GM18505 (cell line): ENCODE data around the gene SGMS1.
"Not testable (repeated sequence)": the region's sequence is repeated elsewhere in the genome, so short reads cannot be mapped to it uniquely, and the experiment has no call there.

Experiments used
- ATAC-seq: cut with Tn5 transposase; IDR thresholded peaks from one replicate; pipeline ENCODE4 v1.9.1; 2021; ENCODE audit not compliant: unreplicated experiment
- POLR2A ChIP-seq: IDR thresholded peaks from 4 replicates; pipeline ENCODE4 v1.6.1; 2011; ENCODE audit warnings: borderline replicate concordance; ENCODE audit not compliant: insufficient read depth, insufficient read length; ENCODE audit errors: extremely low read depth

Gene SGMS1

DNA sequence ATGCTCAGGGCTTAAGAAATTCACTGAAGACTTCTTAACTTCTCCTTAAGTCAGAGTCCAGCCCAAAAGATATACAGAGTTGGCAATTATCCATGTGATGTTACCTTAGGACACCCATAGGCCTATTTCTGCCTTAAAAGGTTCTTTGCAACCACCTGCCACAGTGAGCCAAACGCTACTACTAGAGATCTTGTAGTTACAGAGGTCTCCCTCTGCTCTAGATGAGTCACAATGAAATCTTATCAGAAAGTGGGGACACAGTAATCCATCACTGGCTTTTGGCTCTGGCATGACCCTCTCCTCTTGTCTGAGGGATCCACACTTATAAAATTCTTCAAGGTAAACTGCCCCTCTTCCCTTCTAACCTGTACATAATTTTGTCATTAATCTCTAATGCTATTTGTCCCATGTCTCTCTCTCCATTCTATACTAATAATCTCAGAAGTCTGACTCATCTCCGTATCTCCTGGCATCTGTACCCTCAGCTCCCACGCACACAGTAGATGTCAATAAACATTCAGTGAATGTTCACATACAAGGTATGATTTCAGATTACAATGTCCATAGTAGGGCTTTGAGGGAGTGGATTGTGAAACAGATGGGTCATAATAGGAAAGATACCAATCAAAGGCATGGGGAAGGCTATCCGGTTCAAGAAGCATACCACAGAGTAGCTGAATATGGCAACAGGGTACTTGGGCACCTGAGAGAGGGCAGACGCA is 112.1 kb downstream of the SGMS1 start:
- ATAC-seq: peak; percentile 32
- no peak for TF ChIP-seq POLR2A

GRCh38 chr10:50510517-50511473 is 113.0 kb downstream of the SGMS1 start:
- no peak for ATAC-seq
- TF ChIP-seq POLR2A: no peak

GRCh38 chr10:50508315-50509051 is 115.3 kb downstream of the SGMS1 start:
- no peak for TF ChIP-seq POLR2A
- peak; percentile 67 for ATAC-seq

DNA sequence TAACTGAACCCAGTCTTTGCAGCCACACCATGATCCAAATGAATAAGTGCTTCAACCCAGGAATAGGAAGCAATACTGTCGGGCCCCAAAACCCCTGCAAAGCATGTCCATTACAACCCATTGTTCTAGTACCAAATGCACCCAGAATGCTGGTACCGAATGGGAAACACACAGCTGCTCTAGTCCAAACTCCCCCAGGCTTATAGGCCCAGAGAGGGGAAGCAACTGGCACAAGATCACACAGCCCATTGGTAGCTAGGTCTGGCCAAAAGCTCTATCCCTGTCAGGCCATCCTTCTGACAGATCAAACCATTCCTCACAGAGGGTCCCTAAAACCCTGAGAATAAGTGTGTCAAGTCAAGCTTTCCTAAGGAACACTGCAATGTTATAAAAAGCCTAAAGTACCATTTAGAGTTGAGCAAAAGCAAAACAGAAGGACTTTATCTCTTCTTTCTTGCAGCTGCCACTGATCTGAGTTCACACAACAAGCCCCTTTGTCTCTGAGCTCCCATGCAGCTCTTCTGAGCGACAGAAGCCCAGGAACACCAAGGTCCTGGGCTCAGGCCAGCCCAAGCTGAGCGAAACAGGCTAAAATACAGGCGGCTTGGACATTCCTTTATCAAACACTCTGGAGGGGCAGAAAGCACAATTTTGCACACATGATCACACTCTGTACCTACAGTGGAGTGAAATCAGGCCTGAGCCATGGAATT is 116.7 kb downstream of the SGMS1 start:
- no peak for ATAC-seq
- TF ChIP-seq POLR2A: no peak

- no peak for TF ChIP-seq POLR2A
- no peak for ATAC-seq
These were observed 119.4 kb downstream of the SGMS1 start for GRCh38 chr10:50504389-50504788.

- no peak for ATAC-seq
- TF ChIP-seq POLR2A: no peak
These were observed 120.0 kb downstream of the SGMS1 start for GRCh38 chr10:50503661-50504320.

- ATAC-seq: not testable (repeated sequence)
These were observed 120.6 kb downstream of the SGMS1 start for GRCh38 chr10:50503156-50503555.

GRCh38 chr10:50501924-50502452 is 121.8 kb downstream of the SGMS1 start:
- TF ChIP-seq POLR2A: no peak
- peak; percentile 38 for ATAC-seq

- no peak for TF ChIP-seq POLR2A
- no peak for ATAC-seq
These were observed 122.3 kb downstream of the SGMS1 start for GRCh38 chr10:50501478-50501877.

DNA sequence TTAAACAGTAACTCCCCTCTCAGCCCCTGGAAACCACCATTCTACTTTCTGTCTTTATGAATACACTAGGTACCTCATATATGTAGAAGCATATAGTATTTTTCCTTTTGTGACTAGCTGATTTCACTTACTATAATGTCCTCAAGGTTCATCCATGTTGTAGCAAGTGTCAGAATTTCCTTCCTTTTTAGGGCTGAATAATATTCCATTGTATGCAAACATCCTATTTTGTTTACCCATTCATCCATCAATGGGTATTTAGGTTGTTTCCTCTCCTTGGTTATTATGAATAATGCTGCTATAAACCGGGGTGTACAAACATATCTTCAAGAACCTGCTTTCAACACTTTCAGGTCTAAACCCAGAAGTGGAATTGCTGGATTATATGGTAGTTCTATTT is 125.3 kb downstream of the SGMS1 start:
- no peak for TF ChIP-seq POLR2A
- ATAC-seq: no peak

DNA sequence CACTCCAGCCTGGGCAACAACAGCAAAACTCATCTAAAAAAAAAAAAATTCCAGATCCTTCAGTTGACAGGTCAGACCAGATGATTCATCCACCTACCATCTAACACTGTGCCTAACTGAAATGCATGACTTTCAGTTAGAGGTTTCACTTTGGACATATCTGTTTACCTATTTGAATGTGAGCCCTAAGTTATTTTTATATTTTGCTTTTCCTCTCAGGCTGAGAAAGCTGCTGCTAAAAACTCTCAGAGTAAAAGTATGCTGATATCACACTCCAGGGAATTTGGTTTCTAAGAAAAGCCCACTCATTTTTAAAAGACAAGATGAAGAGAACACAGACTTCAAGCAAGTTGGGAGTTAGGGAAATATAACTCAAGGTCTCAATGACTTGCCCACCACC is 126.0 kb downstream of the SGMS1 start:
- TF ChIP-seq POLR2A: no peak
- peak; percentile 92 for ATAC-seq

DNA sequence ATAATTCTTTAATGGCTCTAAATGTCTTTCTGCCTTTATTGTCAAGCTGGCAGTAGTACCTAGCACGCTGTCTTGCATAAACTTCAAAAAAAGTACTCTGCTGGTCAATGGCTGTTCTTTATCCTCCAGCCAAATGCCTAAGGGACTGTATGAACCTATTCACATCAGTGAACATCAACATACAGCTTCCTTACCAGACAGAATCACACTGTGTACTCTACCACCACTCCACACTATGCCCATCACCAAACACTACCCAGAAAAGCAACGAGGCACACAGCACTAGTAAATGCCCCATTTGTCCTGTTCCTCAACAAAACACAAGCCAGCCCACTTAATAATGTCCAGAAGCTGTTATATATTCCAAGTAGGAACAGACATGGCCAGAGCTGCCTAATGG is 127.5 kb downstream of the SGMS1 start:
- no peak for ATAC-seq
- TF ChIP-seq POLR2A: no peak

DNA sequence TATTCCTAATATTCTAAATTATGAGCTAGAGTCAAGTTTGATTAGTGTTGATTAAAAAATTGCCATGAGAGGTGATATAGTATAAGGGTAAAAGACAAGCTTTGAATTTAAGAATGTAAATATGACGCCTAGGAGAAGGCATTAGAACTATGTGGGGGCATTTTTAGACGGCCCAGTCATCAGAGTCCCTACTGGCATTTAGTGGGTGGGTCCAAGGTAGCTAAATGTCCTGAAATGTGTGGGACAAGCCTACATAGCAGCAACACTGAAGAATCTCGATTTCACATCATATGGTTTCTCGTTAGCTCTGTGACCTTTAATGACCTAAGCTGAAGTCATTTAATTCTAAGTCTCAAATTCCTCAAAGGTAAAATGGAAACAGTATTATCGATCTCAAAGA is 133.5 kb downstream of the SGMS1 start:
- no peak for TF ChIP-seq POLR2A
- no peak for ATAC-seq

- ATAC-seq: not testable (repeated sequence)
These were observed 139.2 kb downstream of the SGMS1 start for GRCh38 chr10:50484550-50484949.
